ENCODE results near the gene KSR2. TPM values are rescaled to one million over a fixed set of nuclear protein-coding genes. Genes with fewer than 3 reads are reported as not detected.

Gene KSR2
- total and polyA plus RNA-seq, 2 of the 13 experiments (the other 11 are each of a cell fraction or from before 2014, with no cell fraction given): 0.02 TPM; not detected in 1

GRCh38 chr12:117590999-117591398 lies 377.8 kb downstream of the KSR2 start:
- no peaks in the 10 kb centered on the region for H3K4me1 ChIP-seq (ENCODE audit: insufficient read depth, low read length)
- FAIRE-seq: no peak
- H3K27ac ChIP-seq (ENCODE audit: extremely low read length, insufficient read depth, low read length): no peak overlapping the region
- no peak overlapping the region for H3K9ac ChIP-seq (ENCODE audit: insufficient read depth, low read depth, low read length)
- 0 out of 2 replicates have a peak, but pooled peaks have one; percentile 10 for TF ChIP-seq CTCF (CRISPR knock-in tag; IDR thresholded peaks at IDR 0.05)
- TF ChIP-seq ZNF136 (CRISPR knock-in tag; IDR thresholded peaks at IDR 0.05; ENCODE audit: low read depth): no peak
- peak; percentile 64; the same call in 1 of the 2 replicates for TF ChIP-seq ZNF652 (CRISPR knock-in tag; IDR thresholded peaks at IDR 0.05; ENCODE audit: borderline replicate concordance, low read depth)
- no peak for DNase-seq (ENCODE audit: low spot score)
- ChIA-PET POLR2A (no interaction called here), CTCF (ENCODE audit: low intra/inter-chr PET ratio, low total read pairs) (interaction anchor here (5.2 kb wide), 1 partner anchor 223 kb away, joined by 63 read pairs; no protein-coding TSS in a partner anchor)
- H4K20me1 ChIP-seq (ENCODE audit: insufficient read depth, low read length): no peaks in the 10 kb centered on the region; the same call in 1 of the 2 replicates
- H3K27me3 ChIP-seq (ENCODE audit: control insufficient read depth in 1 of 2, insufficient read depth in 2 of 2, low read length in 2 of 2): peaks cover 0 to 14% of the 10 kb centered on the region in 2 experiments; a peak in 2 of 5 replicates
- 0% methylated on average over 2 of the region's 2 CpGs for WGBS (ENCODE audit: low lambda C conversion rate)
- H3K4me3 ChIP-seq (replicated peaks in 1 of 3; ENCODE audit: insufficient read depth in 1 of 3, low read depth in 2 of 3, low read length in 3 of 3): no peak overlapping the region
- intact Hi-C loops (cut with micrococcal nuclease; ENCODE audit: unreplicated experiment) (no loop called here), in situ Hi-C loops (cut with HindIII; ENCODE audit: extremely low pct_ligation_motif_present, low pct_unique_long_range_greater_than_20kb) (no loop called here)
- H3K79me2 ChIP-seq (ENCODE audit: insufficient read depth, low read length): no peaks in the 10 kb centered on the region
- no peaks in the 10 kb centered on the region for H3K36me3 ChIP-seq (replicated peaks in 1 of 2; ENCODE audit: control insufficient read depth in 1 of 2, insufficient read depth in 2 of 2, low read length in 2 of 2)
- H3K4me2 ChIP-seq (ENCODE audit: low read depth, low read length): no peak overlapping the region
- no TSS peak for BruUV-seq (replicated peaks)
- H2AFZ ChIP-seq (ENCODE audit: low read length): no peak overlapping the region
- no peak for ATAC-seq
- H3K9me3 ChIP-seq (ENCODE audit: low read length): no peaks in the 10 kb centered on the region

GRCh38 chr12:117590386-117590785 lies 378.4 kb downstream of the KSR2 start:
- H3K79me2 ChIP-seq (ENCODE audit: insufficient read depth, low read length): no peaks in the 10 kb centered on the region
- BruUV-seq (replicated peaks): no TSS peak
- POLR2A ChIA-PET: no interaction called here
- no peak for DNase-seq (ENCODE audit: low spot score)
- no peak overlapping the region for H3K27ac ChIP-seq (ENCODE audit: extremely low read length, insufficient read depth, low read length)
- H3K9me3 ChIP-seq (ENCODE audit: low read length): no peaks in the 10 kb centered on the region
- no peak for ATAC-seq
- no peak for FAIRE-seq
- CTCF ChIA-PET (ENCODE audit: low intra/inter-chr PET ratio, low total read pairs): interaction anchor here (5.2 kb wide), 1 partner anchor 223 kb away, joined by 63 read pairs; no protein-coding TSS in a partner anchor
- 4% methylated on average over 3 of the region's 3 CpGs for WGBS (ENCODE audit: low lambda C conversion rate)
- peaks cover 0 to 14% of the 10 kb centered on the region in 2 experiments; a peak in 2 of 5 replicates for H3K27me3 ChIP-seq (ENCODE audit: control insufficient read depth in 1 of 2, insufficient read depth in 2 of 2, low read length in 2 of 2)
- no peaks in the 10 kb centered on the region for H3K4me1 ChIP-seq (ENCODE audit: insufficient read depth, low read length)
- H3K9ac ChIP-seq (ENCODE audit: insufficient read depth, low read depth, low read length): no peak overlapping the region
- intact Hi-C loops (cut with micrococcal nuclease; ENCODE audit: unreplicated experiment): no loop called here
- no peak overlapping the region for H2AFZ ChIP-seq (ENCODE audit: low read length)
- H3K4me3 ChIP-seq (replicated peaks in 1 of 3; ENCODE audit: insufficient read depth in 1 of 3, low read depth in 2 of 3, low read length in 3 of 3): no peak overlapping the region
- no peaks in the 10 kb centered on the region for H3K36me3 ChIP-seq (replicated peaks in 1 of 2; ENCODE audit: control insufficient read depth in 1 of 2, insufficient read depth in 2 of 2, low read length in 2 of 2)
- no peaks in the 10 kb centered on the region; the same call in 1 of the 2 replicates for H4K20me1 ChIP-seq (ENCODE audit: insufficient read depth, low read length)
- H3K4me2 ChIP-seq (ENCODE audit: low read depth, low read length): no peak overlapping the region
- in situ Hi-C loops (cut with HindIII; ENCODE audit: extremely low pct_ligation_motif_present, low pct_unique_long_range_greater_than_20kb): no loop called here
- TF ChIP-seq ZBTB4 (CRISPR knock-in tag; IDR thresholded peaks at IDR 0.05; ENCODE audit: borderline replicate concordance): no peak
- TF ChIP-seq PHF20 (CRISPR knock-in tag; IDR thresholded peaks at IDR 0.05): no peak
- no peak for TF ChIP-seq ZNF556 (CRISPR knock-in tag; IDR thresholded peaks at IDR 0.05; ENCODE audit: borderline replicate concordance)
- TF ChIP-seq ATM (IDR thresholded peaks at IDR 0.05; ENCODE audit: borderline replicate concordance): no peak
- TF ChIP-seq ZFP36L2 (CRISPR knock-in tag; IDR thresholded peaks at IDR 0.05): no peak
- no peak for TF ChIP-seq RELA (CRISPR knock-in tag; IDR thresholded peaks at IDR 0.05)
- TF ChIP-seq JUN (CRISPR knock-in tag; IDR thresholded peaks at IDR 0.05): no peak
- TF ChIP-seq PLRG1 (conservative IDR thresholded peaks at IDR 0.05): no peak
- no peak for TF ChIP-seq ZNF414 (CRISPR knock-in tag; IDR thresholded peaks at IDR 0.05)
- no peak for TF ChIP-seq THAP7 (CRISPR knock-in tag; IDR thresholded peaks at IDR 0.05)

Measured in HepG2 (cell line).